HG03520 (cell line): Measurements from ENCODE around the gene TEX264.
"Not testable (repeated sequence)": the region's sequence is repeated elsewhere in the genome, so short reads cannot be mapped to it uniquely, and the experiment has no call there.

Source experiments
- ATAC-seq: cut with Tn5 transposase; IDR thresholded peaks from one replicate; pipeline ENCODE4 v1.9.1; 2021; ENCODE audit warnings: mild to moderate bottlenecking, moderate library complexity; ENCODE audit not compliant: unreplicated experiment

Gene TEX264

GRCh38 chr3:51712963-51713362, 41.9 kb downstream of the TEX264 start:
- ATAC-seq: no peak

- ATAC-seq: no peak
These were observed 44.4 kb downstream of the TEX264 start for GRCh38 chr3:51715231-51715976.

- ATAC-seq: no peak
These were observed 44.9 kb downstream of the TEX264 start for GRCh38 chr3:51715977-51716294.

- no peak for ATAC-seq
These were observed 45.8 kb downstream of the TEX264 start for GRCh38 chr3:51716805-51717204.

- ATAC-seq: no peak
These were observed 46.4 kb downstream of the TEX264 start for GRCh38 chr3:51717446-51717845.

GRCh38 chr3:51717947-51718346, 46.9 kb downstream of the TEX264 start:
- no peak for ATAC-seq

GRCh38 chr3:51718547-51719409, 47.7 kb downstream of the TEX264 start:
- ATAC-seq: peak; percentile 44

GRCh38 chr3:51719410-51720025, 48.5 kb downstream of the TEX264 start:
- no peak for ATAC-seq

GRCh38 chr3:51720292-51721061, 49.4 kb downstream of the TEX264 start:
- no peak for ATAC-seq

- no peak for ATAC-seq
These were observed 50.2 kb downstream of the TEX264 start for GRCh38 chr3:51721062-51721745.

GRCh38 chr3:51722362-51722761, 51.3 kb downstream of the TEX264 start:
- ATAC-seq: no peak

GRCh38 chr3:51727500-51727899, 56.4 kb downstream of the TEX264 start:
- ATAC-seq: no peak

- ATAC-seq: no peak
These were observed 58.1 kb downstream of the TEX264 start for GRCh38 chr3:51729042-51729633.

GRCh38 chr3:51733859-51734571, 63.0 kb downstream of the TEX264 start:
- no peak for ATAC-seq

- no peak for ATAC-seq
These were observed 63.5 kb downstream of the TEX264 start for GRCh38 chr3:51734572-51734907.

GRCh38 chr3:51735039-51735438, 64.0 kb downstream of the TEX264 start:
- no peak for ATAC-seq

- no peak for ATAC-seq
These were observed 64.9 kb downstream of the TEX264 start for GRCh38 chr3:51735950-51736349.

GRCh38 chr3:51739110-51739509, 68.1 kb downstream of the TEX264 start:
- no peak for ATAC-seq

GRCh38 chr3:51742320-51742719, 71.3 kb downstream of the TEX264 start:
- not testable (repeated sequence) for ATAC-seq

GRCh38 chr3:51742978-51743377, 71.9 kb downstream of the TEX264 start:
- ATAC-seq: not testable (repeated sequence)
